HCT116 (cell line): ENCODE measurements around the gene CAPSL. TPM values are rescaled to one million over a fixed set of nuclear protein-coding genes. Genes with fewer than 3 reads are reported as not detected.

ENCODE experiments used
- ATAC-seq: fragments of 200-7000 bp; cut with Tn5 transposase; 2 replicates; pipeline ENCODE4 v1.9.1; 2020; ENCODE audit warnings: mild to moderate bottlenecking, moderate library complexity
- BruUV-seq: library from RNA; stranded (reverse); fragments of 400-500 nt; replicated peaks from 2 replicates; lab custom pipeline; 2021; lab: Mats Ljungman, UMichigan
- CTCF ChIA-PET: fragments of 300-600 bp; sonication (Branson Sonifier 250); formaldehyde crosslinking; loops from one replicate; lab custom pipeline; 2021; ENCODE audit warnings: antibody characterized with exemption; lab: Charles Lee
- POLR2A ChIA-PET: fragments of 300-600, 350-600 bp; sonication (Branson Sonifier 250); formaldehyde crosslinking; loops from one replicate; lab custom pipeline; 2021; ENCODE audit warnings: antibody characterized with exemption; lab: Charles Lee
- RAD21 ChIA-PET, 2 experiments: fragments of 300-600 bp; sonication (Branson Sonifier 250); formaldehyde crosslinking; loops; one replicate each; lab custom pipeline; 2023; ENCODE audit warnings: low total read pairs in 2 of 2; ENCODE audit not compliant: uncharacterized antibody in 2 of 2, unreplicated experiment in 2 of 2, low non-redundant PET in 1 of 2; lab: Charles Lee
- DNase-seq: peaks from one replicate; pipeline ENCODE4 v3.0.0-alpha.2; 2010; ENCODE audit warnings: low read depth, low spot score
- H2AFZ ChIP-seq: fragments of 200-600 bp; shearing (Covaris generic), sonication (generic); 2 replicates; pipeline ENCODE4 v1.6.1; 2017; ENCODE audit warnings: low read depth, mixed run types, mixed read lengths, antibody characterized with exemption, low read length; ENCODE audit not compliant: poor library complexity, severe bottlenecking
- H3K27ac ChIP-seq: 2 replicates; pipeline ENCODE4 v1.5.1; 2012; ENCODE audit warnings: low read depth, low read length
- H3K27me3 ChIP-seq: fragments of 200-600 bp; sonication (generic); 2 replicates; pipeline ENCODE4 v1.6.1; 2016; ENCODE audit warnings: mixed run types, low read length, mixed read lengths; ENCODE audit not compliant: insufficient read depth
- H3K36me3 ChIP-seq, 2 experiments: fragments of 200-500 bp in 1 of 2; fragments of 200-600 bp in 1 of 2; sonication (Bioruptor generic) in 1 of 2; sonication (generic) in 1 of 2; 2 replicates each; pipeline versions ENCODE4 v1.5.1 to v1.6.1; 2014 to 2016; ENCODE audit warnings: low read length in 2 of 2, inconsistent platforms in 1 of 2, mixed read lengths in 1 of 2, mixed run types in 1 of 2; ENCODE audit not compliant: insufficient read depth in 2 of 2, control insufficient read depth in 1 of 2
- H3K4me1 ChIP-seq, 2 experiments: fragments of 200-600 bp in 1 of 2; sonication (generic) in 1 of 2; 2 replicates each; pipeline versions ENCODE4 v1.5.1 to v1.6.1; 2012 to 2017; ENCODE audit warnings: low read length in 2 of 2, inconsistent platforms in 1 of 2, mild to moderate bottlenecking in 1 of 2, mixed read lengths in 1 of 2, mixed run types in 1 of 2, moderate library complexity in 1 of 2; ENCODE audit not compliant: insufficient read depth in 2 of 2, control insufficient read depth in 1 of 2
- H3K4me2 ChIP-seq: fragments of 200-600 bp; sonication (generic); 2 replicates; pipeline ENCODE4 v1.6.1; 2017; ENCODE audit warnings: mixed run types, low read length, mixed read lengths
- H3K4me3 ChIP-seq, 2 experiments: fragments of 200-600 bp in 1 of 2; sonication (generic) in 1 of 2; replicated peaks in 1 of 2; 2 replicates each; pipeline ENCODE4 v1.5.1; 2011 to 2016; ENCODE audit warnings: low read length in 2 of 2, control low read depth in 1 of 2, low read depth in 1 of 2, mild to moderate bottlenecking in 1 of 2, mixed read lengths in 1 of 2, mixed run types in 1 of 2
- H3K79me2 ChIP-seq: fragments of 200-600 bp; sonication (generic); 2 replicates; pipeline ENCODE4 v1.6.1; 2017; ENCODE audit warnings: mild to moderate bottlenecking, mixed run types, low read length, moderate library complexity, mixed read lengths; ENCODE audit not compliant: insufficient read depth
- H3K9ac ChIP-seq: fragments of 200-600 bp; sonication (generic); 2 replicates; pipeline ENCODE4 v1.6.1; 2016; ENCODE audit warnings: low read length, mixed read lengths
- H3K9me2 ChIP-seq: fragments of 200-600 bp; sonication (generic), shearing (Covaris generic); 2 replicates; pipeline ENCODE4 v1.6.1; 2017; ENCODE audit warnings: mixed run types, mild to moderate bottlenecking, moderate library complexity; ENCODE audit not compliant: insufficient read depth
- H3K9me3 ChIP-seq, 2 experiments: fragments of 200-500 bp in 1 of 2; fragments of 200-600 bp in 1 of 2; sonication (Bioruptor generic) in 1 of 2; sonication (generic) in 1 of 2; 2 replicates each; pipeline ENCODE4 v1.6.1; 2014 to 2017; ENCODE audit warnings: low read length in 2 of 2, mixed read lengths in 2 of 2, inconsistent platforms in 1 of 2, low read depth in 1 of 2, mild to moderate bottlenecking in 1 of 2, mixed run types in 1 of 2, moderate library complexity in 1 of 2; ENCODE audit not compliant: control insufficient read depth in 1 of 2, insufficient read depth in 1 of 2
- H4K20me1 ChIP-seq: fragments of 200-600 bp; sonication (generic), shearing (Covaris generic); 2 replicates; pipeline ENCODE4 v1.6.1; 2017; ENCODE audit warnings: mixed run types, mild to moderate bottlenecking, moderate library complexity; ENCODE audit not compliant: insufficient read depth
- CTCF ChIP-seq, 3 experiments: fragments of 200-600 bp in 1 of 3; sonication (generic) in 1 of 3; IDR thresholded peaks in 2 of 3; conservative IDR thresholded peaks in 1 of 3; 2 replicates each; pipeline ENCODE4 v1.5.1; 2012 to 2017; ENCODE audit warnings: low read depth in 2 of 3, low read length in 2 of 3, antibody characterized with exemption in 1 of 3, borderline replicate concordance in 1 of 3, control low read depth in 1 of 3, mild to moderate bottlenecking in 1 of 3, mixed read lengths in 1 of 3, mixed run types in 1 of 3, moderate library complexity in 1 of 3; ENCODE audit not compliant: insufficient read depth in 1 of 3
- ELF1 ChIP-seq: IDR thresholded peaks from 2 replicates; pipeline ENCODE4 v1.6.1; 2012; ENCODE audit warnings: low read depth, borderline replicate concordance
- EZH2 ChIP-seq: fragments of 200-600 bp; sonication (generic); IDR thresholded peaks from 2 replicates; pipeline ENCODE4 v1.6.1; 2017; ENCODE audit warnings: antibody characterized with exemption, mixed run types
- RAD21 ChIP-seq: IDR thresholded peaks from 2 replicates; pipeline ENCODE4 v1.6.1; 2012; ENCODE audit warnings: low read depth, mild to moderate bottlenecking
- TCF7L2 ChIP-seq: IDR thresholded peaks from 2 replicates; pipeline ENCODE4 v1.7.0; 2011; ENCODE audit warnings: borderline replicate concordance, inconsistent platforms; ENCODE audit not compliant: insufficient read depth, insufficient read length; ENCODE audit errors: extremely low read depth
- ZNF274 ChIP-seq: fragments of 200-500 bp; sonication (Bioruptor generic); IDR thresholded peaks from 2 replicates; pipeline ENCODE4 v1.6.1; 2014; ENCODE audit warnings: mild to moderate bottlenecking, low read depth, low read length, inconsistent platforms
- intact Hi-C: fragments of 100-400 bp; cut with micrococcal nuclease; formaldehyde crosslinking; loops from 2 replicates; pipeline ENCODE4 v1.10.0; 2022
- total RNA-seq: library from RNA; stranded (reverse); gene quantifications from one replicate; pipeline ENCODE4 v1.2.1, GENCODE V29; 2021; ENCODE audit not compliant: unreplicated experiment

The CAPSL gene
- total RNA-seq, 1 experiment from 2014 or later = not detected

GRCh38 chr5:35947085-35947484 is 8.7 kb upstream of the CAPSL start:
- H3K4me2 ChIP-seq = no peak overlapping the region

GRCh38 chr5:35939639-35940038 is 1.2 kb upstream of the CAPSL start:
- no peak overlapping the region for H2AFZ ChIP-seq
- no peak overlapping the region for H3K4me3 ChIP-seq
- H3K9ac ChIP-seq = no peak overlapping the region
- intact Hi-C loops = no loop called here
- BruUV-seq = no TSS peak
- no peaks in the 10 kb centered on the region for H3K4me1 ChIP-seq
- no peaks in the 10 kb centered on the region for H3K79me2 ChIP-seq
- ATAC-seq (no peak), DNase-seq (no peak)
- ChIA-PET RAD21 (no interaction called here), CTCF (no interaction called here), POLR2A (no interaction called here)
- TF ChIP-seq ZNF274 (no peak), CTCF (IDR thresholded peaks at IDR 0.05 in 2 of 3, conservative IDR thresholded peaks at IDR 0.05 in 1 of 3; ENCODE audit: borderline replicate concordance in 1 of 3, insufficient read depth in 1 of 3, low read depth in 2 of 3, low read length in 2 of 3) (peak in 2 of 3 experiments; percentile 9 to 35; a peak in 3 of 6 replicates), ELF1 (no peak), TCF7L2 (no peak), EZH2 (no peak)
- H3K9me3 ChIP-seq = no peaks in the 10 kb centered on the region
- H3K36me3 ChIP-seq = no peaks in the 10 kb centered on the region
- H3K27ac ChIP-seq = no peak overlapping the region
- H3K27me3 ChIP-seq = peaks cover 61% of the 10 kb centered on the region
- H3K4me2 ChIP-seq = no peak overlapping the region
- no peaks in the 10 kb centered on the region for H3K9me2 ChIP-seq
- H4K20me1 ChIP-seq = no peaks in the 10 kb centered on the region

More at GRCh38 chr5:35947085-35947484, 8.7 kb upstream of the CAPSL start:
- no peak for TF ChIP-seq RAD21
- no peaks in the 10 kb centered on the region for H4K20me1 ChIP-seq
- DNase-seq (no peak), ATAC-seq (no peak)
- ChIA-PET POLR2A (no interaction called here), RAD21 (no interaction called here), CTCF (no interaction called here)
- no TSS peak for BruUV-seq
- no peaks in the 10 kb centered on the region for H3K9me2 ChIP-seq
- H3K4me3 ChIP-seq = no peak overlapping the region
- H3K27me3 ChIP-seq = peaks cover 47% of the 10 kb centered on the region
- H3K79me2 ChIP-seq = no peaks in the 10 kb centered on the region
- no peaks in the 10 kb centered on the region for H3K36me3 ChIP-seq
- no peak overlapping the region for H3K27ac ChIP-seq
- intact Hi-C loops = no loop called here
- H3K9ac ChIP-seq = no peak overlapping the region
- H3K9me3 ChIP-seq = no peaks in the 10 kb centered on the region
- no peak overlapping the region for H2AFZ ChIP-seq
- H3K4me1 ChIP-seq = no peaks in the 10 kb centered on the region
